Measurements from ENCODE around the gene CRY2.

DNA sequence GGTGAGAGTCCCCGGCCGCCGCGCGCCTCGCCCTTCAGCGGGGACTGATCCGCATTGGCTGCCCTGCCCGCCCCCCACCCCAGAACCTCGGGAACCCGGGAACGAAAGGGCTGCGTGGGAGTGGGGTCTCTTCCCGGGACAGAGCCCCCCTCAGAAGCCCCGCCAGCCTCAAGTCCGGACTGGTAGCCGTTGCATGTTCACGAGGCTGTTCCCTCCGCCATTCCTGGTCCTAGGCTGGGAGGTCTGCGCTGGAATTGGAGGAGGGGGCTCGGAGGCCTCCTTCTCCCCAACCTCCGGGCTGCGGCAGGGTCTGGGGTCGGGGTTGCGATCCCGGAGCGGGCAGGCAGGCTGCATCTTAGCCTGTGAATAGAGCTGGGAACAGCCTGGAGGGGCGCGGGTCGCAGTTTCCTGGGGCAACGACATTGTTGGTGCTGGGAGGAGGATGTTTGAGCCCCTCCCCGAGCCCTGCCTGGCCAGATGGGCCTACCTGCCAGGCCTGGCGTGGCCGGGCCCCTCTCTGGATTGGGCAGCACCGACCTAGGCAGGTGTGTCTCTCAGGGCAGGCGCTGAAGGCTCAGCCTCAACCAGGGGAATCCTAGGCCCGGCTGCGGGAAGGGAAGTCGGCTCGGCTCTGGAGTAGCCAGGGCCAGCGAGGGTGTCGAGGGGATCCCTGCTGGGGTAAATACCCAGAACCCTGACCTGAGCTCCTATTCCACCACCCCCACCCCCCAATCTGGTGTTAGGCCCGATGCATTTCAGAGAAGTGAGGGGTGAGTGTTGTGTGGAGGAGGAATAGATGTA, 38.8 kb downstream of the CRY2 start:
- TF ChIP-seq, protein P1, sequence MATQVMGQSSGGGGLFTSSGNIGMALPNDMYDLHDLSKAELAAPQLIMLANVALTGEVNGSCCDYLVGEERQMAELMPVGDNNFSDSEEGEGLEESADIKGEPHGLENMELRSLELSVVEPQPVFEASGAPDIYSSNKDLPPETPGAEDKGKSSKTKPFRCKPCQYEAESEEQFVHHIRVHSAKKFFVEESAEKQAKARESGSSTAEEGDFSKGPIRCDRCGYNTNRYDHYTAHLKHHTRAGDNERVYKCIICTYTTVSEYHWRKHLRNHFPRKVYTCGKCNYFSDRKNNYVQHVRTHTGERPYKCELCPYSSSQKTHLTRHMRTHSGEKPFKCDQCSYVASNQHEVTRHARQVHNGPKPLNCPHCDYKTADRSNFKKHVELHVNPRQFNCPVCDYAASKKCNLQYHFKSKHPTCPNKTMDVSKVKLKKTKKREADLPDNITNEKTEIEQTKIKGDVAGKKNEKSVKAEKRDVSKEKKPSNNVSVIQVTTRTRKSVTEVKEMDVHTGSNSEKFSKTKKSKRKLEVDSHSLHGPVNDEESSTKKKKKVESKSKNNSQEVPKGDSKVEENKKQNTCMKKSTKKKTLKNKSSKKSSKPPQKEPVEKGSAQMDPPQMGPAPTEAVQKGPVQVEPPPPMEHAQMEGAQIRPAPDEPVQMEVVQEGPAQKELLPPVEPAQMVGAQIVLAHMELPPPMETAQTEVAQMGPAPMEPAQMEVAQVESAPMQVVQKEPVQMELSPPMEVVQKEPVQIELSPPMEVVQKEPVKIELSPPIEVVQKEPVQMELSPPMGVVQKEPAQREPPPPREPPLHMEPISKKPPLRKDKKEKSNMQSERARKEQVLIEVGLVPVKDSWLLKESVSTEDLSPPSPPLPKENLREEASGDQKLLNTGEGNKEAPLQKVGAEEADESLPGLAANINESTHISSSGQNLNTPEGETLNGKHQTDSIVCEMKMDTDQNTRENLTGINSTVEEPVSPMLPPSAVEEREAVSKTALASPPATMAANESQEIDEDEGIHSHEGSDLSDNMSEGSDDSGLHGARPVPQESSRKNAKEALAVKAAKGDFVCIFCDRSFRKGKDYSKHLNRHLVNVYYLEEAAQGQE (IDR thresholded peaks at IDR 0.05; ENCODE audit: low read depth): no peak
- TF ChIP-seq, protein P2, sequence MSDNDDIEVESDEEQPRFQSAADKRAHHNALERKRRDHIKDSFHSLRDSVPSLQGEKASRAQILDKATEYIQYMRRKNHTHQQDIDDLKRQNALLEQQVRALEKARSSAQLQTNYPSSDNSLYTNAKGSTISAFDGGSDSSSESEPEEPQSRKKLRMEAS (IDR thresholded peaks at IDR 0.05): no peak
- TF ChIP-seq NFIC (IDR thresholded peaks at IDR 0.05) (no peak), EP300 (IDR thresholded peaks at IDR 0.05; ENCODE audit: borderline replicate concordance) (no peak), TEAD4 (IDR thresholded peaks at IDR 0.05) (no peak), FOXM1 (IDR thresholded peaks at IDR 0.05; ENCODE audit: borderline replicate concordance, low read depth) (no peak), TAF1 (IDR thresholded peaks at IDR 0.05; ENCODE audit: low read depth) (no peak), YY1 (IDR thresholded peaks at IDR 0.05; ENCODE audit: low read depth) (no peak)
- TF ChIP-seq, protein P3, sequence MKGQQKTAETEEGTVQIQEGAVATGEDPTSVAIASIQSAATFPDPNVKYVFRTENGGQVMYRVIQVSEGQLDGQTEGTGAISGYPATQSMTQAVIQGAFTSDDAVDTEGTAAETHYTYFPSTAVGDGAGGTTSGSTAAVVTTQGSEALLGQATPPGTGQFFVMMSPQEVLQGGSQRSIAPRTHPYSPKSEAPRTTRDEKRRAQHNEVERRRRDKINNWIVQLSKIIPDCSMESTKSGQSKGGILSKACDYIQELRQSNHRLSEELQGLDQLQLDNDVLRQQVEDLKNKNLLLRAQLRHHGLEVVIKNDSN (IDR thresholded peaks at IDR 0.05): no peak
